NB4 (cell line): ENCODE data around the gene PAX5.

Experiments used
- CTCF ChIP-seq: IDR thresholded peaks from one replicate; pipeline ENCODE4 v1.5.1; 2012; ENCODE audit warnings: low read depth, low read length
- MAX ChIP-seq: IDR thresholded peaks from 2 replicates; pipeline ENCODE4 v1.6.1; 2011; ENCODE audit warnings: low read depth, low read length

- TF ChIP-seq CTCF (no peak), MAX (no peak)
Observed at GRCh38 chr9:36986468-36987408, 47.3 kb downstream of the PAX5 start.
